Hematopoietic multipotent progenitor cell treated with erythropoietin and hydrocortisone succinate and interleukin-3 and kit ligand, for 6 days (in vitro differentiated cells): ENCODE results near the gene WFDC5.
"Not testable (repeated sequence)": the region's sequence is repeated elsewhere in the genome, so short reads cannot be mapped to it uniquely, and the experiment has no call there.

Experiments
- DNase-seq: peaks from one replicate; pipeline ENCODE4 v3.0.0-alpha.2; 2015

Gene WFDC5

GRCh38 chr20:45087097-45087790 lies 27.7 kb downstream of the WFDC5 start:
- no peak for DNase-seq

- no peak for DNase-seq
Measured at GRCh38 chr20:45085867-45086266, 29.1 kb downstream of the WFDC5 start.

GRCh38 chr20:45085289-45085688 lies 29.7 kb downstream of the WFDC5 start:
- no peak for DNase-seq

GRCh38 chr20:45083127-45083526 lies 31.8 kb downstream of the WFDC5 start:
- DNase-seq = no peak

GRCh38 chr20:45082468-45082867 lies 32.5 kb downstream of the WFDC5 start:
- DNase-seq = no peak

GRCh38 chr20:45080867-45081624 lies 33.9 kb downstream of the WFDC5 start:
- DNase-seq = peak; percentile 48

GRCh38 chr20:45077559-45077958 lies 37.4 kb downstream of the WFDC5 start:
- no peak for DNase-seq

- DNase-seq = no peak
Measured at GRCh38 chr20:45073221-45073620, 41.8 kb downstream of the WFDC5 start.

- no peak for DNase-seq
Measured at GRCh38 chr20:45072066-45072465, 42.9 kb downstream of the WFDC5 start.

- peak; percentile 13 for DNase-seq
Measured at GRCh38 chr20:45070932-45071632, 43.9 kb downstream of the WFDC5 start.

- no peak for DNase-seq
Measured at GRCh38 chr20:45069261-45069660, 45.7 kb downstream of the WFDC5 start.

- DNase-seq = no peak
Measured at GRCh38 chr20:45067558-45067957, 47.4 kb downstream of the WFDC5 start.

GRCh38 chr20:45067087-45067486 lies 47.9 kb downstream of the WFDC5 start:
- no peak for DNase-seq

GRCh38 chr20:45066372-45066771 lies 48.6 kb downstream of the WFDC5 start:
- DNase-seq = no peak

- DNase-seq = no peak
Measured at GRCh38 chr20:45064812-45065211, 50.2 kb downstream of the WFDC5 start.

GRCh38 chr20:45063107-45063506 lies 51.9 kb downstream of the WFDC5 start:
- not testable (repeated sequence) for DNase-seq

- no peak for DNase-seq
Measured at GRCh38 chr20:45061244-45061643, 53.7 kb downstream of the WFDC5 start.

GRCh38 chr20:45060294-45060693 lies 54.7 kb downstream of the WFDC5 start:
- no peak for DNase-seq
